Type B pancreatic cell (in vitro differentiated cells): ENCODE data around the gene IMMT. TPM values are rescaled to one million over a fixed set of nuclear protein-coding genes. Genes with fewer than 3 reads are reported as not detected.
A peak's percentile ranks its signal among the peaks of the same experiment; 100 is the strongest.

Source experiments
- DNase-seq: peaks from one replicate; pipeline ENCODE4 v3.0.0; 2021; ENCODE audit warnings: mixed read lengths; ENCODE audit not compliant: unreplicated experiment; ENCODE audit errors: extremely low spot score
- H3K27ac Mint-ChIP-seq: 2 replicates; pipeline ENCODE4 v1.8.0; 2021; ENCODE audit warnings: mild to moderate bottlenecking, mixed read lengths
- H3K27me3 Mint-ChIP-seq: 2 replicates; pipeline ENCODE4 v1.8.0; 2021; ENCODE audit warnings: mixed read lengths
- H3K36me3 Mint-ChIP-seq: 2 replicates; pipeline ENCODE4 v1.8.0; 2021; ENCODE audit warnings: mixed read lengths
- H3K4me1 Mint-ChIP-seq: one replicate; pipeline ENCODE4 v1.8.0; 2021; ENCODE audit warnings: mixed read lengths; ENCODE audit not compliant: unreplicated experiment
- H3K4me3 Mint-ChIP-seq: 2 replicates; pipeline ENCODE4 v1.8.0; 2021; ENCODE audit warnings: mild to moderate bottlenecking, mixed read lengths
- H3K9me3 Mint-ChIP-seq: 2 replicates; pipeline ENCODE4 v1.8.0; 2021; ENCODE audit warnings: mixed read lengths
- CTCF ChIP-seq: fragments of 200-600 bp; sonication (generic); conservative IDR thresholded peaks from 2 replicates; pipeline ENCODE4 v1.5.0; 2021; ENCODE audit warnings: antibody characterized with exemption, mild to moderate bottlenecking
- total RNA-seq: library from RNA; stranded (reverse); gene quantifications from 2 replicates; pipeline ENCODE4 v1.2.1, GENCODE V29; 2021; ENCODE audit warnings: low replicate concordance

The IMMT gene
- total RNA-seq, 1 donor from 2014 or later = 108 TPM

GRCh38 chr2:86150502-86150901, 44.8 kb downstream of the IMMT start:
- Mint-ChIP-seq H3K9me3 (no peaks in the 10 kb centered on the region), H3K36me3 (peaks cover 37% of the 10 kb centered on the region), H3K27ac (no peak overlapping the region), H3K27me3 (no peaks in the 10 kb centered on the region), H3K4me3 (no peak overlapping the region), H3K4me1 (no peaks in the 10 kb centered on the region)
- no peak for TF ChIP-seq CTCF
- DNase-seq = no peak

- Mint-ChIP-seq H3K36me3 (peaks cover 26% of the 10 kb centered on the region), H3K9me3 (no peaks in the 10 kb centered on the region), H3K27me3 (no peaks in the 10 kb centered on the region), H3K4me1 (no peaks in the 10 kb centered on the region), H3K4me3 (no peak overlapping the region), H3K27ac (no peak overlapping the region)
- no peak for TF ChIP-seq CTCF
- DNase-seq = no peak
Measured at GRCh38 chr2:86147793-86148192, 47.5 kb downstream of the IMMT start.

GRCh38 chr2:86143926-86144685, 51.2 kb downstream of the IMMT start:
- no peak for TF ChIP-seq CTCF
- H3K9me3 Mint-ChIP-seq = no peaks in the 10 kb centered on the region
- no peak for DNase-seq
- peaks cover 25% of the 10 kb centered on the region for H3K36me3 Mint-ChIP-seq
- peak overlapping the region; percentile 4 for H3K27ac Mint-ChIP-seq
- H3K27me3 Mint-ChIP-seq = no peaks in the 10 kb centered on the region
- H3K4me3 Mint-ChIP-seq = no peak overlapping the region
- no peaks in the 10 kb centered on the region for H3K4me1 Mint-ChIP-seq

- H3K9me3 Mint-ChIP-seq = no peaks in the 10 kb centered on the region
- no peak overlapping the region for H3K4me3 Mint-ChIP-seq
- H3K27me3 Mint-ChIP-seq = no peaks in the 10 kb centered on the region
- H3K4me1 Mint-ChIP-seq = no peaks in the 10 kb centered on the region
- TF ChIP-seq CTCF = no peak
- DNase-seq = no peak
- H3K27ac Mint-ChIP-seq = no peak overlapping the region
- H3K36me3 Mint-ChIP-seq = peaks cover 24% of the 10 kb centered on the region
Measured at GRCh38 chr2:86143307-86143706, 52.0 kb downstream of the IMMT start.

- no peaks in the 10 kb centered on the region for H3K4me1 Mint-ChIP-seq
- H3K9me3 Mint-ChIP-seq = no peaks in the 10 kb centered on the region
- no peaks in the 10 kb centered on the region for H3K27me3 Mint-ChIP-seq
- H3K4me3 Mint-ChIP-seq = no peak overlapping the region
- no peak for TF ChIP-seq CTCF
- no peak overlapping the region for H3K27ac Mint-ChIP-seq
- no peak for DNase-seq
- H3K36me3 Mint-ChIP-seq = peaks cover 25% of the 10 kb centered on the region
Measured at GRCh38 chr2:86142436-86143257, 52.6 kb downstream of the IMMT start.
